Medulla oblongata (tissue), 1 donor: Measurements from ENCODE around the gene MRPL12.

Experiments used
- DNase-seq: peaks from one replicate; pipeline ENCODE4 v3.0.0-alpha.2; 2015; ENCODE audit errors: extremely low spot score

MRPL12 gene

DNA sequence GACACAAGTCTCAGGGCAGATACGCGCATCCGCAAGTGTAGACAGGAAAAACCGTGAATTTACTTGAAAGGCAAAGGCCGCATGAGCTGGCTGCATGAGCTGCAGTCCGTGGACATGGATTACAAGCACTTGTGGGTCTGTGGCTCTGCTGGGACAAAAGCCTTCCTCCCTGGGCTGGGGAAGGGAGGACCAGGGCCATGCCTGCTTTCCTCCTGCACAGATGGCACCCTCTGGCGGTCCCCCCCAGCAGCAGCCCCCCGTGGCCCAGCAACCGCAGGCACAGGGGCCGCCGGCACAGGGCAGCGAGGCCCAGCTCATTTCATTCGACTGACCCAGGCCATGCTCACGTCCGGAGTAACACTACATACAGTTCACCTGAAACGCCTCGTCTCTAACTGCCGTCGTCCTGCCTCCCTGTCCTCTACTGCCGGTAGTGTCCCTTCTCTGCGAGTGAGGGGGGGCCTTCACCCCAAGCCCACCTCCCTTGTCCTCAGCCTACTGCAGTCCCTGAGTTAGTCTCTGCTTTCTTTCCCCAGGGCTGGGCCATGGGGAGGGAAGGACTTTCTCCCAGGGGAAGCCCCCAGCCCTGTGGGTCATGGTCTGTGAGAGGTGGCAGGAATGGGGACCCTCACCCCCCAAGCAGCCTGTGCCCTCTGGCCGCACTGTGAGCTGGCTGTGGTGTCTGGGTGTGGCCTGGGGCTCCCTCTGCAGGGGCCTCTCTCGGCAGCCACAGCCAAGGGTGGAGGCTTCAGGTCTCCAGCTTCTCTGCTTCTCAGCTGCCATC is 1.7 kb upstream of the MRPL12 start:
- DNase-seq = no peak

DNA sequence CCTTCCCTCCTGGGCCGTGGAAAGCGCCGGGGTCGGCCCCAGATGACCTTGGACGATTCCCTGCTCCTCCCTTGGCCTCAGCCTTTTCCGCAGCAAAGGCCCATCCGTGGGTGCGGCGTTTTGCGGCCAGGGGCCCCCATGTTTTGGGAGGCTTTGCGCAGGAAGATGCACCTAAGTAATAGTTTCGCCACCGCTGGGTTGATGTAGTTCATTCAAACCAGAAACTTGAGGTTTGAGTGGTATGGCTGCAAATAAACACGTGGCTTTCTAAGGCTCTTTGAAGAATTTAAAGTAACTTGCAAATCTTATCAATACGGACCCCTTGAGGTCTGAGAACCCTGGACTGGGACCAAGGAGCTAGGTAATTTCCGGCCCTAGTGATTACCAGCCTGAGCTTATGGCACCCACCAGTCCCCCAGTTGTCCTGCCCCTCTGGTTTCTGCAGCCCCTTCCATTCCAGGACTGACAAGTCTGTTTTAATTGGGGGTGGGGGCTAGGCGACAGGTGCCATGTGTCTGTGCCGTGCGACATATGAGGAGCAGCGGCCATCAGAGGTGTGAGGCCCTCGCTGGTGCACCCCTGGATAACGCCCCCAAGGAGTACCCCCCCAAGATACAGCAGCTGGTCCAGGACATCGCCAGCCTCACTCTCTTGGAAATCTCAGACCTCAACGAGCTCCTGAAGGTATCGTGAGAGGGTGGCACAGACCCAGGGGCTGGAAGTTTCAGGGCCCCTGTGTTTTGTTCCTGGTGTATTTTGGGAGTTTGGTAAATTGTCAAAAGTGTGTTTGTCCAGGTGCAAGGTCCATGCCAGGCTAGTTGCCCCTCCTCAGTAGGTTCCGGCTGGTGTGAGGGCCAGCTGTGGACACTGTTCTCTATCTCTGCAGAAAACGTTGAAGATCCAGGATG is 834 bp downstream of the MRPL12 start:
- no peak for DNase-seq

DNA sequence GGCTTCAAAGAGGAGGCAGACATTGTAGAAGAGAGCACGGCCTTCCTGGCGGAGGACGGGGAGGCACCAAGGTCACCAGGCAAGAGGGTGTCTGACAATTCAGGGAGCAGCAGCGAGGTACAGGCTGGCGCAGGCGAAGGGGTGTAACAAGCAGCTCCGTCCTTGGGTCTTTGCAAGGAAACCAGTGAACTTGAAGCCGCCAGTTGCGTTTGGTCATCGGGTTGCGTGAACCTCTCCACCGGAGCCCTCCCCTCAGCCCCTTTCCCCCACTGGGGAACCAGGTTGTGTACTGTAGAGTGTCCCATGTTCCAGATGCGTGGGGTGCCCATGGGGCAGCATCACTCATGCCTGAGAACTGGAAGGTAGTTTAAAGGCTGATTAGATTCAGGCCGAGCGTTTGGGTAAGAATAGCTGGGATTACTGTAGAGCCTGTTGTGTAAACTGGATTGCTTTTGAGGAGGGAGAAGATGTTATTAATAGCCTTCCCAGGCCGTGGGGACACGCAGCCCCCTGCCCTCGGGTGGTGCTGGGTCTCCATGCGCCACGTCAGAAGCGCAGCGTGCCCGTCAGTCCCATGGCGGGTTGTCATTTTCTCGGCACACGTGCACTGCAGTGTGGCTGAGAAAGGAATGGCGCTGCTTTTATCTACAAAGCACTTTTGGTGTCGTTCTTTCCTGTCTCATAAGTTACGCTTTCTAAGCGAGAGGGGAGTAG is 2.5 kb downstream of the MRPL12 start:
- DNase-seq = no peak

DNA sequence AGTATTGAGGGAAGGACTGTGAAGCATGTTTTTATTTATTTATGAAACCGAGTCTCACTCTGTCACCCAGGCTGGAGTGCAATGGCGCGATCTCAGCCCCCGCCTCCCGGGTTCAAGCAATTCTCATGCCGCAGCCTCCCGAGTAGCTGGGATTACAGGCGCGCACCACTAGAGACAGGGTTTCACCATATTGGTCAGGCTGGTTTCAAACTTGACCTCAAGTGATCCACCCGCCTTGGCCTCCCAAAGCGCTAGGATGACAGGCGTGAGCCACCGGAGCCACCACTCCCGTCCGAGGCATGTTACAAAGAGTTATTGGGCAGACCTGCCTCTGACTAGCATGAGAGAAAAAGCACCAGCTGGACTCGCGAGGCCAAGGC is 3.1 kb downstream of the MRPL12 start:
- DNase-seq = no peak

DNA sequence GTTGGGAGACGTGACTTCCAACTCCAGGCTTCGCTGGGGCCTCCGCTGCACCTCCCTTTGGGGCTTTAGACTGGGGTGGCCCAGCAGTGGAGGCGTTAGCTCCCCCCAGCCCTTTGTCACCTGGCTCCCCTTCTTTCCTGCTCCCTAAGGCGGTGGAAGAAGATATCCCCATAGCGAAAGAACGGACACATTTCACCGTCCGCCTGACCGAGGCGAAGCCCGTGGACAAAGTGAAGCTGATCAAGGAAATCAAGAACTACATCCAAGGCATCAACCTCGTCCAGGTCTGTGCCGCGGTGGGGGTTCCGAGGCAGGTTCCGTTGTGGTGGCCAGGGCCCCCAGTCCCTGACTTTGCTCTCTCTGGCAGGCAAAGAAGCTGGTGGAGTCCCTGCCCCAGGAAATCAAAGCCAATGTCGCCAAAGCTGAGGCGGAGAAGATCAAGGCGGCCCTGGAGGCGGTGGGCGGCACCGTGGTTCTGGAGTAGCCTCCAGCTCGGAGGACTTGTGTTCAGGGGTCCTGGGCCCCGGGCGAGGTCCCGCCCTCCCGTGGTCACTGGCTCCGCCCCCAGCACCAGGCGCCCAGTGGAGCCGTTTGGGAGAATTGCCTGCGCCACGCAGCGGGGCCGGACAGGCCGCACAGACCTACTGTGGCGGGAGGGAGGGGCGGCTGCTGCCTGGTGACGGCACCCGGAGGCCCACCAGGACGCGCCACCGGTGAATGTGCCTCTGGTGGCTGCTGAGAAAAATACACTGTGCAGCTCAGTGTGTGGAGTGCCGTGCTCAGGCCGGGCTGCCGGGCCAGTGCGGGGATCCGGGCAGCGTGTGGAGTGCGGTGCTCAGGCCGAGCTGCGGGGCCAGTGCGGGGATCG is 3.8 kb downstream of the MRPL12 start:
- no peak for DNase-seq

DNA sequence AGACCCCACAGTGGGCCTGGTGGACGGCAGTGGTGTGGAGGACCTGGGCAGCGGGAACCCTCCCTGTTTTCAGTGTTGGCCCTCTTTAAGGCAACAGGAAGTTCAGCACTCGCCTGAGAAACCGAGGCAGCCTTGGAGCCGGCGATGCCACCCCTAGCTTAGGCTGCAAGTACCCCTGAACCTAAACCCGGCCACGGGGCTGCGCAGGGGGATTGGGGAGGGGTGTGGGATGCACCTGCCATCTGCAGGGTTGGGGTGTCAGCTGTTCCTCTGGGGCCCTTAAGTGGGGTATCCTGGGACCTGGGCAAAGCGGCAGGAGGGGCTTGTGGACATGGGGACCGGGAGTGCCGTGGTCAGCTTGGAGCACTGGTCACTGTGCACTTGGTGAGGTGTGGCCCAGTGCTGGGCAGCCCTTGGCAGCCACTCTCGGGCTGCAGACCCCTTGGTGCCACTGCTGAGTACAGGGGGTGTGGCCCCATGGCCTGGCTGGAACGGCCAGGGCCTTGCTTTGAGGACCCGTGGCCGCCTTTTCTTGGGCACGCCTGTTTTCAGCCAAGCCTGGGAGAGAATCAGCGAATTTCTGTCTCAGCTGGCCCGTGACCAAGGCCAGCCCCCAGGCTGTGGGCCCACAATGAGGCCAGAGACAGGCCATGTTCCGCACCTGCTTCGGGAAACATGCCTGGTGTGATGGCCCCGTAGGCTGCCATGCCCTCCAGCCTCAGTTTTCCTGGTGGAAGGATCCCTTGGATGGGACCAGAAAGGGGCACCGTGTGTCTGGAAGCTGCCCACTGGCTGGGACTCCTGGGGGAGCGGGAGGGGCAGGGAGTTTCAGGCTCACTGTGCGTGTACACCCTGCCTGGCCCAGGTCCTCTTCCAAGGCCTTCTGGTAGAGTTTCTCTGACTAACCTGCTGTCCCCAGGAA is 4.8 kb downstream of the MRPL12 start:
- DNase-seq = no peak

DNA sequence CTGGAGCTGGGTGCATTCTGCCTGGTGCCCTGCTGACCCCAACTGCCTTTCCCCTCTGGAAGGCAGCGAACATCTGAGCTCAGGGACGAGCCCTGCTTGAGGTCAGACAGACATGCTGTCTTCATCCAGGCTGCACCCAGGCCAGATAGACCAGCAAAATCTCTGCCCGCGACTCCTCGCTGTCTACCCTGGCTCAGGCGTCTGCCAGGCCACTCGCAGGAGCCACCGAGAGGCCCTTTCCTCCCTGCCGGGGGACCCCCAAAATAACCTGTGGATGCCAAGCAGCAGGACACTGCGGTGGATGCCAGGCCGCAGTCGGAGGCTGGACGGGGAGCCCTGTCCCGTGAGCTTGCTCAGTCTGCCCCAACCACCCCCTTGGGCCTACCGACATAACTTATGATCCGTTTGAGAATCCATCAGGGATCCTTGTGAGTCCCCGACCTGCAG is 5.6 kb downstream of the MRPL12 start:
- no peak for DNase-seq

DNA sequence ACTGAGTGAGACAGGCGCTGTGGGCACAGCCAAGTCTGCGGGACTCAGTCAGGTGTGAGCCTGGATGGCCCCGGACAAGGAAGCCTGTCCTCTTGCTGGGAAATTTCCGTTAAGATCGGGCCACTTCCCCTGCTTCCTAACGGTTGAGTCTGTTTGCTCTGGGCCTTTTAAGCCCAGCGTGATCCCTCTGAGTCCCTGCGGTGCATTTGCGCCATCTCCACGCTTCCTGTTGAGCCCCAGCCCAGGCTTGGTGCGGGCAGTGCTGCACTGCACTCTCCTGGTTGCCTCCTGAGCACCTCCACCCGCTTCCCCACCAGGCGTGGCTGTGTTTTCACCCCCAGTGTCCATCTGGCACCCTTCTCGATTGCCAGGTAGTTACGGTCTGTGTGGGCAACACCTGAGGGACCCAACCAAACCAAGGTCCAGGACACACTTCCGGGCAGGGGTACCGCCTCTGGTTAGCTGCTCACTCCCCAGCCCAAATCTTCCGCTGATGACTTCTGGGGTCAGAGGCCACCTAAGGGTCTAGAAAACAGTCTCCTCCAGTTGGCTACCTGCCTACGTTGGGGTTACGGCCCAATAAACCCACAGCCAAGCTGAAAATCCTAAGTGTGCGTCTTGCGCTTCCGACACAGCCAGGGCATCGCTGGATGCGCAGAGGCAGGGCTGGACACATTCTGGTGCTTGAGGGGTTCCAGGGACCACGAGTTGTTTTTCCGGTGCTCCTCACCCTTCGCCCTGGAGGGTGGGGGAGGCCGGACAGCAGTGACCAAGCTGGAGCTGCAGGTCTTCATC is 7.5 kb downstream of the MRPL12 start:
- DNase-seq = no peak

DNA sequence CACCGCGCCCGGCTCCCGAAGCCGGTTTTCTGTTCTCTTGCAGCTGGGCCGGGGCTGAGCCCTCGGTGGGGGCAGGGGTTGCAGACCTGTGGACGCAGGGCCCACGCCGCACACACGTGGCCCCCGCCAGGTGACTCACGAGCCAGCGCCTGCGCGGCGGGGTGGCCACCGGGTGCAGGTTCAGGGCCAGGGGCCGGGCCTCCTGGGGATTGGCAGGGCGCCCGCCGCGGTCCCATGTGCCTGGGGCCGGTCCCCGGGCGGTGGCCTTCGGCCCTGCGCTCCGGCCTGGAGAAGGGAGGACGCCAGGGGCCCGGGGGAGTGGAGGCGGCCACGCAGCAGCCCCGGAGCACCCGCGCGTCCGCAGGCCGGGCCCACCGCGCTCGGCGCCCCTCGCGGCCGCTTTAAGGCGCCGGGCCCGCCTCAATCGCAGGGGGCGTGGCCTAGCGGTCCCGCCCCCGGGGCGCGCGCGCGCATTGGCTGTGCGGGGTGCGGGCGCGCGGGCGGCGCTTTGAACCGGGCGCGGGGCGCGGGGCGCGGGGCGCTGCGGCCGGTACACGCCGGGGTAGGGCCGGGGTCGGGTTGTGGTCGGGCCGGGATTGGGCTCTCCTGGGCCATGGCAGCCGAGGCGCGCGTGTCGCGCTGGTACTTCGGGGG is 8.8 kb downstream of the MRPL12 start, which contains the start of gene SLC25A10:
SLC25A10 (plus strand) TSS at position 471 of the 654 bp plus-strand sequence; CDS start at position 614, 143 bp downstream.
- DNase-seq = peak; percentile 76

DNA sequence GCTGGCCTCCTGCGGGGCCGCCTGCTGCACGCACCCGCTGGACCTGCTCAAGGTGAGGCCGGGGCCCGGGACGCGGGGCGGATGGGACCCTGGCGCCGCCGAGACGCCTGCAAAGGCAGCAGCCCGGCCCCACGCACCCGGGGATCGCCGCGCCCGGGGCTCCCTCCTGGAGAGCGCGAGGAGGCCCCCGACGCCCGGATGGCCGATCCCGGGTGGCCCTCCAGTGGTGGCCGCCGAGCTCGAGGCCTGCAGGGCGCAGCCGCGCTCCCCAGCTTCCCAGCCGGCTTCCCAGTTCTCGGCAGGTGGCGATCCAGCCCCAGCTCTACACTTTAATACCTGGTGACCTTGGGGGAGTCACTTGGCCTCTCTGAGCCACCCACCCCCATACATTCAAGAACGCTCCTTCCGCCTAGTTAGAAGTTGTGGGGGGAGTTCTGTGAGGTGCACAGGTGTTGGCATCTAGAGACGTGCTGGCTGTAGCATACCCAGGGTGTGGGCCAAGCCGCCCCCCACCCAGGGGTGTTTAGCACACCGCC is 9.4 kb downstream of the MRPL12 start:
- no peak for DNase-seq

DNA sequence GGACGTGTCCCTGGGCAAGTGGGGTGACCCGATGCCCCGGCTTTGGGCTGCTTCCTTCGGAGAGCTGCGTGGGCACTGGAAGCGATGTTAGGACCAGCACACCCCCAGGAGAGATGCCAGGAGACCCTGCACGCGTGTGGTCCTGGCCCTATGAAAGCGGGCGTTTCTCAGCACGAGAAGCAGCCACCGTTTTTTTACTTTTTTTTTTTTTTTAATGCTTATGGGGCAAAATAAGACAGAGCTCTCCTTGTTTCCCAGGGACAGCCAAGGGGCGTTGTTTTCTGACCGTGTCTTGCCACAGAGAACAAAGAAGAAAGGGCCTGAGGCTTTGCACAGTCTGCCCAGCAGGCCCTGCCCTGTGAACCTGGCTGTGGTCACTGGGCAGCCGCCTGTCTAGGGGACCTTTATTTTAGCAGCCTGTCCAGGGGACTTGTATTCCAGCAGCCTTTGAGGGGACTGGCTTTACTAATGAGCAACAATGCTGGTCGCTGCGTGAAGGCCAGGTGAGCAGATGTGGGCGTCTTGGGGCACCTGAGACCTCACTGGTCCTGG is 9.9 kb downstream of the MRPL12 start:
- peak; percentile 50 for DNase-seq

DNA sequence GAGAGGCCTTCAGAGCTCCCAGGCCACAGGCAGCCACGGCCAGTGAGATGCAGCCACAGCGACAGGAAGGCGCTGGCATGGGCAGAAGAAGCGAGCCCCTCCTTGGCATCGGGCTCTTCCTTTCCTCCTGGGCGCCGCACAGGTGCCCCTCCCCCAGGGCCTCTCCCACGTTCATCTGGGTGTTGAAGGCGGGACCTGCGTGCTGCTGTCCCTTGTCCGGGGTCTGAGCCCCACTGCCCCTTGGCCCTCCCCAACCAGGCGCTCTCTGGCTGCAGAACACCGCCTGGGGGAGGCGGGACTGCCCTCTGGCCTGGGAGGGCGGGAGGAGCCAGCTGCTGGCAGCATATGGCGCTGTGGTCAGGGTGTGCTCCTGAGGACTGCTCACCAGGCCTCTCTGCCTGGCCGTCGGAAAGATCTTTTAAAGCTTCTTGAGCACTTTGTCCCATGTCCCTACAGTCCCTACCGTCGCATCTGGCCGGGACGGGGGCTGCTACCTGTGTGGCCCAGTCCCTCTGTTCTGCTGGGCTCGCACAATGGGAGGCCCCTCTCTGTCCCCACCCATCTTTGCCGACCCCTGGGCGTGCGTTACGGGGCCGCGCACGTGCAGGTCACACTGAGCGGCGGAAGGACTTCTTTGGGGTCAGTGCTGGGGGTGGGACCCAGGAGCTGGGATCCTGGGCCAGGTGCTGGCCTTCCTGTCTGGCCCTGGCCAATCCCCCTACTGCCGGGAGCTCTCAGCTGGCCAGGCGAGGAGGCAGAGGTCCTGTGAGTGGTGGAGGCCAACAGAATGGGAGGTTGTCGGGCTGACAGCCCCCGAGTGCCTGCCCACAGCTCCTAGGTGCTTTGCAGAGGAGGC is 10.6 kb downstream of the MRPL12 start:
- no peak for DNase-seq

DNA sequence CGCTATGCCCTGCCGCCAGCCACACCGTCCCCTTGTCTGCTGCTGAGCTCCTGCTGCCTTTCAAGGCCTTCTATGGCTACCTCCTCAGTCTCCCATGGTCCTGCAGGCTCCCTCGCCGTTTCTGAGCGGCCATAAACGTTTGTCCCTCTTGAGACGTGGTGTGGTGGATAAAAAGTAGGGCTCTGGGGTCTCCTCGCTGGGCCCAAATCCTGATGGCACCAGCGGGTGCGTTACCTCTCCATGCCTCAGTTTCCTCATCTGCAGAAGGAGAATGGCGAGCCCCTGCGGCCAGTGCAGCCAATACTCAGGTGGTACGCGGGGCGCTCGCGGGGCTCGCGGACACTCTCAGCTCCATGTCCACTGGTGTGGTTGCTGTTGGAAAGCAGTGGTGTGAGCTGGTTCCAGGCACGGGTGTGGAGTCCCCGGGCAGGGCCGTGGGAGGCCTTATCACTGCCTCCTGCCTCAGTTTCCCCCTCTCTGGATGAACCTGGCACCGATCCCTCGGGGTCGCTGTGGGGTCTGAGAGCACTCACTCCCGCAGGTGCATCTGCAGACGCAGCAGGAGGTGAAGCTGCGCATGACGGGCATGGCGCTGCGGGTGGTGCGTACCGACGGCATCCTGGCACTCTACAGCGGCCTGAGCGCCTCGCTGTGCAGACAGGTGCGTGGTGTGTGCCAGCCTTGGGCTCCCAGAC is 11.4 kb downstream of the MRPL12 start:
- no peak for DNase-seq

DNA sequence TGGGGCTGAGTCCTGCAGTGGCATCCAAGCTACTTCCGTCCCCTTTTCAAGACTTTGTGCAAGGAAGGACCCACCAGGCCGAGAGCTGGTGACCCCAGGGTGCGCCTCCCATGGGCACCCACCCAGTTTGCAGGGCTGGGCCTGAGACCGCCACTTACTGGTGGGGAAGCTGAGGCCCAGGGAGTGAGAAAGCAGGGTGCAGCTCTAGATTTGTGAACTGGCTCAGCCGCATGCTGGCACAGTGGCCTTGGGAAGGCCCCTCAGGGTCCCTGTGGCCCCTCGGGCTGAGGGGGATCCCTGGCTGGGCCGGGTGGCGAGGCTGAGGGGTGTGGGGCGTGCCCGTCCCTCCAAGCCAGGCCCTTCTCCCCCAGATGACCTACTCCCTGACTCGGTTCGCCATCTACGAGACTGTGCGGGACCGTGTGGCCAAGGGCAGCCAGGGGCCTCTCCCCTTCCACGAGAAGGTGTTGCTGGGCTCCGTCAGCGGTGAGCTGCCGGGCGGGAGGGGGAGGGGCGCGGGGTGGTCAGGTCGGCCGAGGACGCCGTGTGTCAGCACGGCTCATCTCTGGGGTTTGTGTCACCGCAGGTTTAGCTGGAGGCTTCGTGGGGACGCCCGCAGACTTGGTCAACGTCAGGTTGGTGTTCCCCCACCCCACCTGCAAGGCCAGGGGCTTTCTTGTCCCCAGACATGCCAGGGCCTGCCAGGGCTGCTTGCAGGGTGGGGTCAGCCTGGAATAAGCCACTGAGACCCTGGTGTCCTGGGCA is 12.1 kb downstream of the MRPL12 start:
- no peak for DNase-seq

DNA sequence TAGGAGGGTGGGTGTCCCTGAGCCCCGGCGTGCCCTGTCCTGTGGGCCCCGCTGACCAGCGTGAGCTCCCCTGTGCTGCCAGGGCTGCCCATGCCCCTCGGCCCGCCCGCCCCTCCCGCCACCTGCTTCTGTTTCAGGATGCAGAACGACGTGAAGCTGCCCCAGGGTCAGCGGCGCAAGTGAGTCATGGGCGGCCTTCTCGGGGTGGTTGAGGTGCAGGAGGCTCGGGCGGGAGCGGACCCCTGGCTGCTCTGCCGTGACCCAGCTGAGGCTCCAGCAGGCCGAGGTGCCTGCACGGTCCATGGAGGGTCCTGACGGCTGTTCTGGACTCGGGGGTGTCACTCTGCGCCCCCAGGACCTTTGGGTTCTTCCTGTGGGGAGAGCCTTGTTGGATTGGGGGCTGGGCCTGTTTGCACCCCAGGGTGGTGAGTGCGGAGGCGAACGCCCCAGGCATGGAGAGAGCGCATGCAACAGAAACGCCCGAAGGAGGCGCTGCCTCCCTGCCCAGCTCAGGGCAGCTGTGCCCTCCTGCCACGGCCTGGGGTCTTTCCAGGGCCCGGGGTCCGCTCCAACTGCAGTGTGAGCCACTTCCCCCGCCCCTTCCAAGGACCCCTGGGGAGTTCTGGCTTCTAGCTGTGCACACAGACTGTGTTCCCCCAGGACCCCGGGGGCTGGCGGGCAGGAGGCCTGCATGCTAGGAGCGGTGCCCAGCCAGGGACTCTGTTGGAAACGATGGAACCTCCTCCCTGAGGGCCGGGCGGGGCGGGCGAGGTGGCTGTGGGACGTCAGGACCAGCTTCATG is 12.9 kb downstream of the MRPL12 start:
- DNase-seq = no peak
